Kidney tubule cell (primary cell): ENCODE data around the gene STAMBP.
A peak's percentile ranks its signal among the peaks of the same experiment; 100 is the strongest.
"Not testable (repeated sequence)": the region's sequence is repeated elsewhere in the genome, so short reads cannot be mapped to it uniquely, and the experiment has no call there.

Source experiments
- DNase-seq: peaks from one replicate; pipeline ENCODE4 v3.0.0-alpha.2; 2018; ENCODE audit warnings: low spot score

The STAMBP gene

GRCh38 chr2:73828818-73829570 lies at the start of gene STAMBP:
Gene STAMBP (plus strand): TSS chr2:73828961. CDS start chr2:73830857, 1,896 bp downstream.
- peak; percentile 96 for DNase-seq

GRCh38 chr2:73779467-73780236 lies 49.1 kb upstream of the STAMBP start, which contains the start of gene DUSP11:
Gene DUSP11 (minus strand): TSS chr2:73780103. CDS start chr2:73779974, 129 bp downstream.
- DNase-seq: peak; percentile 95

GRCh38 chr2:73780237-73780582 lies 48.6 kb upstream of the STAMBP start:
- DNase-seq: no peak

GRCh38 chr2:73783402-73783801 lies 45.4 kb upstream of the STAMBP start:
- DNase-seq: peak; percentile 58

GRCh38 chr2:73783883-73784282 lies 44.9 kb upstream of the STAMBP start, which contains the start of gene C2orf78:
Gene C2orf78 (plus strand): TSS chr2:73784183. CDS start chr2:73784310, 127 bp downstream.
- not testable (repeated sequence) for DNase-seq

GRCh38 chr2:73811878-73812277 lies 16.9 kb upstream of the STAMBP start:
- no peak for DNase-seq

GRCh38 chr2:73812635-73813034 lies 16.1 kb upstream of the STAMBP start:
- no peak for DNase-seq

GRCh38 chr2:73818296-73818695 lies 10.5 kb upstream of the STAMBP start:
- DNase-seq: no peak

GRCh38 chr2:73821227-73821626 lies 7.5 kb upstream of the STAMBP start:
- no peak for DNase-seq

- DNase-seq: no peak
Observed at GRCh38 chr2:73821669-73822068, 7.1 kb upstream of the STAMBP start.

GRCh38 chr2:73822276-73822675 lies 6.5 kb upstream of the STAMBP start:
- no peak for DNase-seq

GRCh38 chr2:73822991-73823390 lies 5.8 kb upstream of the STAMBP start:
- DNase-seq: no peak

GRCh38 chr2:73823416-73823815 lies 5.3 kb upstream of the STAMBP start:
- DNase-seq: no peak

GRCh38 chr2:73823916-73824523 lies 4.7 kb upstream of the STAMBP start:
- DNase-seq: peak; percentile 78

GRCh38 chr2:73825408-73825807 lies 3.4 kb upstream of the STAMBP start:
- no peak for DNase-seq

- DNase-seq: peak; percentile 51
Observed at GRCh38 chr2:73827018-73827417, 1.7 kb upstream of the STAMBP start.

- DNase-seq: no peak
Observed at GRCh38 chr2:73827660-73828388, 937 bp upstream of the STAMBP start.

GRCh38 chr2:73828389-73828817 lies 358 bp upstream of the STAMBP start:
- no peak for DNase-seq

- DNase-seq: peak; percentile 98
Observed at GRCh38 chr2:73830871-73831401, 2.2 kb downstream of the STAMBP start.

- DNase-seq: no peak
Observed at GRCh38 chr2:73832930-73833329, 4.2 kb downstream of the STAMBP start.

- DNase-seq: peak; percentile 39
Observed at GRCh38 chr2:73836141-73836943, 7.6 kb downstream of the STAMBP start.
